ENCODE results near the gene NDUFAF5. TPM values are rescaled to one million over a fixed set of nuclear protein-coding genes. Genes with fewer than 3 reads are reported as not detected.
A peak's percentile ranks its signal among the peaks of the same experiment; 100 is the strongest.

The NDUFAF5 gene
- total RNA-seq, 4 donors from 2014 or later = 14.5 to 33.6 (median 16.8) TPM

DNA sequence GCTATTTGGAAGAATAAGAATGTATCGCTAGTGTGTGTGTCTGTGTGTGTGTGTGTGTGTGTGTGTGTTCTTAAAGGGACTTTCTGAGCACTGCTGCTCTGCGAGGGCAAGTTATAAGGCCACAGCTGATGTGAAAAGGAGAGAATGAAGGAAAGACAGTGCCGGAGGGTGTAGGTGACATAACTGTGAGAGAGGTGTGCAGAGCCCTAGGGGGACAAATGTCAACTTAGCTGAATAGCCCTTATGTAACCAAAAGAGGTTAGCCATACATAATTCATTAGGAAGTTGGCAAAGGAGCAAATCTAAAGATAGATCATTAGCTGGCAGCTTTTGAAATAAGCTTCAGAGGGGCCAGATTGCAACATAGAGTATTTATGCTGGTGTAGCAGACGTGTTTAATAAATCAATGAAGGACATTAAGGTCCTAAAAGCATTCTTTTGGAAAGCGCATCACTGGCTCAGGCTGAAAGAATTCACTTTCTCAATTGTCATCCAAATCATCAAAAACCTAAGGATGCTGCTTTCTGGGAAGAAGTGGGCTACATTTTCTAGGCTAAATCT is 81.0 kb downstream of the NDUFAF5 start:
- TF ChIP-seq, protein P1, sequence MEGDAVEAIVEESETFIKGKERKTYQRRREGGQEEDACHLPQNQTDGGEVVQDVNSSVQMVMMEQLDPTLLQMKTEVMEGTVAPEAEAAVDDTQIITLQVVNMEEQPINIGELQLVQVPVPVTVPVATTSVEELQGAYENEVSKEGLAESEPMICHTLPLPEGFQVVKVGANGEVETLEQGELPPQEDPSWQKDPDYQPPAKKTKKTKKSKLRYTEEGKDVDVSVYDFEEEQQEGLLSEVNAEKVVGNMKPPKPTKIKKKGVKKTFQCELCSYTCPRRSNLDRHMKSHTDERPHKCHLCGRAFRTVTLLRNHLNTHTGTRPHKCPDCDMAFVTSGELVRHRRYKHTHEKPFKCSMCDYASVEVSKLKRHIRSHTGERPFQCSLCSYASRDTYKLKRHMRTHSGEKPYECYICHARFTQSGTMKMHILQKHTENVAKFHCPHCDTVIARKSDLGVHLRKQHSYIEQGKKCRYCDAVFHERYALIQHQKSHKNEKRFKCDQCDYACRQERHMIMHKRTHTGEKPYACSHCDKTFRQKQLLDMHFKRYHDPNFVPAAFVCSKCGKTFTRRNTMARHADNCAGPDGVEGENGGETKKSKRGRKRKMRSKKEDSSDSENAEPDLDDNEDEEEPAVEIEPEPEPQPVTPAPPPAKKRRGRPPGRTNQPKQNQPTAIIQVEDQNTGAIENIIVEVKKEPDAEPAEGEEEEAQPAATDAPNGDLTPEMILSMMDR (IDR thresholded peaks at IDR 0.05 in 4 of 5, conservative IDR thresholded peaks at IDR 0.05 in 1 of 5) = no peak
- TF ChIP-seq POLR2A (IDR thresholded peaks at IDR 0.05) = no peak
- peaks cover 28 to 29% of the 10 kb centered on the region in 2 donors for H3K4me1 ChIP-seq
- in situ Hi-C loops (cut with MboI; ENCODE audit: low sequenced_read_pairs in 4 of 4) = no loop called here
- DNase-seq = no peak
- peak; percentile 64 to 67 for ATAC-seq
- intact Hi-C loops (cut with DNase I; ENCODE audit: low total_unique reads) = loop anchor here (1.0 kb wide), 1 partner anchor 9 kb away; no protein-coding TSS in a partner anchor
- no peak overlapping the region for H3K4me3 ChIP-seq
- H3K27ac ChIP-seq = peak overlapping the region; percentile 11 to 54 (median 30)
- no peaks in the 10 kb centered on the region for H3K9me3 ChIP-seq
- H3K36me3 ChIP-seq = no peaks in the 10 kb centered on the region
- H3K27me3 ChIP-seq = no peaks in the 10 kb centered on the region

DNA sequence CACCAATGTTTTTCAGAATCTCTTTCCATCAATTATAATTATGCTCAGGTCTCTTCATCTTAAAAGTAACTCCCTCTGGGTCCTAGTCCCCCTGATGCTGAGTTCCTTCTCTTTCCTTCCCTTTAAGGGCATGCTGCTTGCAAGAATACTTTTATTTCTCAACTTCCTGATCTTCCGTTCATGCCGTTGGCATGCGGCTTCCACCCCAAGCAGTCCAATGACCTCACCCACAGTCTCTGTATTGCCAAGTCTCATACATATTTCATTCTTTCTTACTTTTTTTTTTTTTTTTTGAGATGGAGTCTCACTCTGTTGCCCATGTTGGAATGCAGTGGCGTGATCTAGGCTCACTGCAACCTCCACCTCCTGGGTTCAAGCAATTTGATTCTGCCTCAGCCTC is 83.5 kb downstream of the NDUFAF5 start:
- H3K4me3 ChIP-seq = no peak overlapping the region
- intact Hi-C loops (cut with DNase I; ENCODE audit: low total_unique reads) = no loop called here
- ATAC-seq (no peak), DNase-seq (no peak)
- no peak overlapping the region for H3K27ac ChIP-seq
- no peaks in the 10 kb centered on the region for H3K36me3 ChIP-seq
- in situ Hi-C loops (cut with MboI; ENCODE audit: low sequenced_read_pairs in 4 of 4) = no loop called here
- no peaks in the 10 kb centered on the region for H3K9me3 ChIP-seq
- TF ChIP-seq POLR2A (IDR thresholded peaks at IDR 0.05) = no peak
- TF ChIP-seq, protein P1 (IDR thresholded peaks at IDR 0.05 in 4 of 5, conservative IDR thresholded peaks at IDR 0.05 in 1 of 5) = no peak
- no peaks in the 10 kb centered on the region for H3K27me3 ChIP-seq
- H3K4me1 ChIP-seq = peaks cover 28 to 29% of the 10 kb centered on the region in 2 donors

DNA sequence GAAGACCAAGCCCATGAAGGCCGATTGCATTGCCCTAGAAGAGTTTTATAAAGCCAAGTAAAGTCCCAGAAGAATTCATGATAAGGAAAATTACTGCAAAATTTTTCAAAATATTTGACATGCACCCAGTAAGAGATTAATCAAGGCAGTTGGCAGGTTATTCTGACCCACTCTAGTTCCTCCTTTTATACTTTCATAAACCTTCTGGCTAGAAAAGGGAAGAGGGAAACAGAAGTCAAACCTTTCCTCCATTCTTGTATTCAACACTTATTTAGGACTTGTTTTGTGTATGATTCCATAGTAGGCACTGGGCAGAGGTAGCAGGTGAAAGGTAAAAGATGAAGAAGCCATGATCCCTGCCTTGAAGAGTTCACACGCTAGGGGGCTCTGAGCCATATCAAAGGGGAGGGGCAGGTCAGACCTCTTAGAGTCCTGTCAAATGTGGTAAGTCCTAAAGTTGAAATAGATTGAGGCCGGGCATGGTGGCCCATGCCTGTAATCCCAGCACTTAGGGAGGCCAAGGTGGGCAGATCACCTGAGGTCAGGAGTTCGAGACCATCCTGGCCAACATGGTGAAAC is 85.4 kb downstream of the NDUFAF5 start:
- DNase-seq (no peak), ATAC-seq (no peak)
- no peak for TF ChIP-seq POLR2A (IDR thresholded peaks at IDR 0.05)
- TF ChIP-seq, protein P1 (IDR thresholded peaks at IDR 0.05 in 4 of 5, conservative IDR thresholded peaks at IDR 0.05 in 1 of 5) = no peak
- Histone ChIP-seq H3K4me3 (no peak overlapping the region), H3K36me3 (no peaks in the 10 kb centered on the region), H3K27me3 (no peaks in the 10 kb centered on the region), H3K4me1 (peaks cover 23 to 29% of the 10 kb centered on the region in 2 donors), H3K27ac (no peak overlapping the region), H3K9me3 (no peaks in the 10 kb centered on the region)
- in situ Hi-C loops (cut with MboI; ENCODE audit: low sequenced_read_pairs in 4 of 4) = no loop called here
- intact Hi-C loops (cut with DNase I; ENCODE audit: low total_unique reads) = no loop called here

Other genes with a start within 250 kb of the NDUFAF5 start
- gene TASP1, start 146.1 kb upstream of the NDUFAF5 start, total RNA-seq = 1 to 10 TPM; 1.7 to 4.2 (median 2.7) TPM
- gene ESF1, start 109 bp upstream of the NDUFAF5 start, total RNA-seq = 10 to 100 TPM in 3 of 4 donors, 1 to 10 TPM in 1; 8.6 to 12.2 (median 10.8) TPM
- under 1 TPM in 1 of 4 donors, not detected in 3; 0.71 TPM for gene SEL1L2, start 205.6 kb downstream of the NDUFAF5 start, total RNA-seq
- gene MACROD2, start 210.5 kb downstream of the NDUFAF5 start, total RNA-seq = 10 to 100 TPM in 1 of 4 donors, 1 to 10 TPM in 3; 1.8 to 10.2 (median 3.6) TPM

Data from gastrocnemius medialis (tissue), 4 donors.